ENCODE data around the gene NLRP7.
"Not testable (repeated sequence)": the region's sequence is repeated elsewhere in the genome, so short reads cannot be mapped to it uniquely, and the experiment has no call there.

DNA sequence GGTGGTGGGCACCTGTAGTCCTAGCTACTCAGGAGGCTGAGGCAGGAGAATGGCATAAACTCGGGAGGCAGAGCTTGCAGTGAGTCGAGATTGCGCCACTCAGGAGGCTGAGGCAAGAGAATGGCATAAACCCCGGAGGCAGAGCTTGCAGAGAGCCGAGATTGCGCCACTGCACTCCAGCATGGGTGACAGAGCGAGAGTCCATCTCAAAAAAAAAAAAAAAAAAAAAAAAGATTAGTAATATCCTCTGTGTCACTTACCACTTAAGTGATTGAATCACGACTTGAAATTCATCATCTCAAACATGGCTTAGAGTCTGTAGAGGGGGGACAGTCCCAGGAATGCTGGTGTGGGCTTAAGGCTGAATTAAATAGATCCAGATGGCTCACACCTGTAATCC is 46.2 kb downstream of the NLRP7 start:
- TF ChIP-seq, protein P1, sequence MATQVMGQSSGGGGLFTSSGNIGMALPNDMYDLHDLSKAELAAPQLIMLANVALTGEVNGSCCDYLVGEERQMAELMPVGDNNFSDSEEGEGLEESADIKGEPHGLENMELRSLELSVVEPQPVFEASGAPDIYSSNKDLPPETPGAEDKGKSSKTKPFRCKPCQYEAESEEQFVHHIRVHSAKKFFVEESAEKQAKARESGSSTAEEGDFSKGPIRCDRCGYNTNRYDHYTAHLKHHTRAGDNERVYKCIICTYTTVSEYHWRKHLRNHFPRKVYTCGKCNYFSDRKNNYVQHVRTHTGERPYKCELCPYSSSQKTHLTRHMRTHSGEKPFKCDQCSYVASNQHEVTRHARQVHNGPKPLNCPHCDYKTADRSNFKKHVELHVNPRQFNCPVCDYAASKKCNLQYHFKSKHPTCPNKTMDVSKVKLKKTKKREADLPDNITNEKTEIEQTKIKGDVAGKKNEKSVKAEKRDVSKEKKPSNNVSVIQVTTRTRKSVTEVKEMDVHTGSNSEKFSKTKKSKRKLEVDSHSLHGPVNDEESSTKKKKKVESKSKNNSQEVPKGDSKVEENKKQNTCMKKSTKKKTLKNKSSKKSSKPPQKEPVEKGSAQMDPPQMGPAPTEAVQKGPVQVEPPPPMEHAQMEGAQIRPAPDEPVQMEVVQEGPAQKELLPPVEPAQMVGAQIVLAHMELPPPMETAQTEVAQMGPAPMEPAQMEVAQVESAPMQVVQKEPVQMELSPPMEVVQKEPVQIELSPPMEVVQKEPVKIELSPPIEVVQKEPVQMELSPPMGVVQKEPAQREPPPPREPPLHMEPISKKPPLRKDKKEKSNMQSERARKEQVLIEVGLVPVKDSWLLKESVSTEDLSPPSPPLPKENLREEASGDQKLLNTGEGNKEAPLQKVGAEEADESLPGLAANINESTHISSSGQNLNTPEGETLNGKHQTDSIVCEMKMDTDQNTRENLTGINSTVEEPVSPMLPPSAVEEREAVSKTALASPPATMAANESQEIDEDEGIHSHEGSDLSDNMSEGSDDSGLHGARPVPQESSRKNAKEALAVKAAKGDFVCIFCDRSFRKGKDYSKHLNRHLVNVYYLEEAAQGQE (IDR thresholded peaks at IDR 0.05) = not testable (repeated sequence)
- TF ChIP-seq, protein P2, sequence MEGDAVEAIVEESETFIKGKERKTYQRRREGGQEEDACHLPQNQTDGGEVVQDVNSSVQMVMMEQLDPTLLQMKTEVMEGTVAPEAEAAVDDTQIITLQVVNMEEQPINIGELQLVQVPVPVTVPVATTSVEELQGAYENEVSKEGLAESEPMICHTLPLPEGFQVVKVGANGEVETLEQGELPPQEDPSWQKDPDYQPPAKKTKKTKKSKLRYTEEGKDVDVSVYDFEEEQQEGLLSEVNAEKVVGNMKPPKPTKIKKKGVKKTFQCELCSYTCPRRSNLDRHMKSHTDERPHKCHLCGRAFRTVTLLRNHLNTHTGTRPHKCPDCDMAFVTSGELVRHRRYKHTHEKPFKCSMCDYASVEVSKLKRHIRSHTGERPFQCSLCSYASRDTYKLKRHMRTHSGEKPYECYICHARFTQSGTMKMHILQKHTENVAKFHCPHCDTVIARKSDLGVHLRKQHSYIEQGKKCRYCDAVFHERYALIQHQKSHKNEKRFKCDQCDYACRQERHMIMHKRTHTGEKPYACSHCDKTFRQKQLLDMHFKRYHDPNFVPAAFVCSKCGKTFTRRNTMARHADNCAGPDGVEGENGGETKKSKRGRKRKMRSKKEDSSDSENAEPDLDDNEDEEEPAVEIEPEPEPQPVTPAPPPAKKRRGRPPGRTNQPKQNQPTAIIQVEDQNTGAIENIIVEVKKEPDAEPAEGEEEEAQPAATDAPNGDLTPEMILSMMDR (IDR thresholded peaks at IDR 0.05) = not testable (repeated sequence)
- not testable (repeated sequence) for TF ChIP-seq RAD21 (conservative IDR thresholded peaks at IDR 0.05 in 1 of 2, IDR thresholded peaks at IDR 0.05 in 1 of 2); JUNB (IDR thresholded peaks at IDR 0.05); EHMT2 (IDR thresholded peaks at IDR 0.05; ENCODE audit: low read depth); MYC (IDR thresholded peaks at IDR 0.05; ENCODE audit: borderline replicate concordance, low read length)
- TF ChIP-seq, protein P3, sequence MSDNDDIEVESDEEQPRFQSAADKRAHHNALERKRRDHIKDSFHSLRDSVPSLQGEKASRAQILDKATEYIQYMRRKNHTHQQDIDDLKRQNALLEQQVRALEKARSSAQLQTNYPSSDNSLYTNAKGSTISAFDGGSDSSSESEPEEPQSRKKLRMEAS (IDR thresholded peaks at IDR 0.05) = not testable (repeated sequence)

All from A549 (cell line).